Activated CD4-positive, alpha-beta T cell treated with anti-CD3 and anti-CD28 coated beads for 36 hours (primary cell): Measurements from ENCODE around the gene RNF2. TPM values are rescaled to one million over a fixed set of nuclear protein-coding genes. Genes with fewer than 3 reads are reported as not detected.
A peak's percentile ranks its signal among the peaks of the same experiment; 100 is the strongest.

Source experiments
- ATAC-seq: fragments of 200-7000 bp; cut with Tn5 transposase; one replicate; pipeline ENCODE4 v1.10.0; 2021; ENCODE audit warnings: mild to moderate bottlenecking, moderate library complexity
- CTCF ChIA-PET: fragments of 350-600 bp; sonication (Branson Sonifier 250); formaldehyde crosslinking; loops from one replicate; lab custom pipeline; 2021; ENCODE audit warnings: antibody characterized with exemption; lab: Charles Lee
- POLR2A ChIA-PET: fragments of 350-600 bp; sonication (Branson Sonifier 250); formaldehyde crosslinking; loops from one replicate; lab custom pipeline; 2021; ENCODE audit warnings: antibody characterized with exemption, inconsistent platforms; lab: Charles Lee
- DNase-seq: peaks from one replicate; pipeline ENCODE4 v3.0.0-alpha.2; 2020
- H3K27ac Mint-ChIP-seq: one replicate; pipeline ENCODE4 v1.8.0; 2021; ENCODE audit warnings: mixed read lengths
- H3K27me3 Mint-ChIP-seq: one replicate; pipeline ENCODE4 v1.8.0; 2021; ENCODE audit warnings: mixed read lengths
- H3K36me3 Mint-ChIP-seq: one replicate; pipeline ENCODE4 v1.8.0; 2021; ENCODE audit warnings: low read depth, mixed read lengths
- H3K4me1 Mint-ChIP-seq: one replicate; pipeline ENCODE4 v1.8.0; 2021; ENCODE audit warnings: mixed read lengths
- H3K4me3 Mint-ChIP-seq: one replicate; pipeline ENCODE4 v1.8.0; 2021; ENCODE audit warnings: mild to moderate bottlenecking, moderate library complexity, mixed read lengths
- H3K9me3 Mint-ChIP-seq: one replicate; pipeline ENCODE4 v1.8.0; 2021; ENCODE audit warnings: low read depth, mixed read lengths
- intact Hi-C, 2 experiments: fragments of 100-400 bp; cut with DNase I in 1 of 2; cut with micrococcal nuclease in 1 of 2; formaldehyde crosslinking; loops; one replicate each; pipeline versions ENCODE4 v1.14.2 to v1.15.1; 2022 to 2024; cut with DNase I, micrococcal nuclease
- total RNA-seq, 2 experiments: library from RNA; stranded (reverse); gene quantifications; one replicate each; pipeline ENCODE4 v1.2.3, GENCODE V29; 2021

Gene RNF2
- total RNA-seq, 2 experiments from 2014 or later = 19.6 to 23.6 TPM

DNA sequence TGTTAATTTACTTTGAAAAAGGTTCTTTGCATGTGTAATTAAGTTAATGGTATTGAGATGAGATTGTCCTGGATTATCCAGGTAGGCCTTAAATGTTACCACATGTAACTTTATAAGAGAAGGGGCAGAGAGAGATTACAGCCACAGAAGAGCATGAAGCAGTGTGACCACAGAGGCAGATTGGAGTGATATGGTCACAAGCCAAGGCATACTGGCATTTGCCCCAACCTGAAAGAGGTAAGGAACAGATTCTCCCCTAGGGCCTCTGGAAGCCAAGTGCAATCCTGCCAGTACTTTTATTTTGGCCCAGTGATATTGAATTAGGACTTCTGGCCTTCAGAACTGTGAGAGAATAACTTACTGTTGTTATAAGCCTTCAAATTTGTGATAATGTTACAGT lies 23.0 kb downstream of the RNF2 start:
- Mint-ChIP-seq H3K27me3 (no peaks in the 10 kb centered on the region), H3K4me3 (no peak overlapping the region), H3K27ac (no peak overlapping the region), H3K9me3 (peaks cover 6% of the 10 kb centered on the region), H3K4me1 (peaks cover 49% of the 10 kb centered on the region), H3K36me3 (peaks cover 22% of the 10 kb centered on the region)
- DNase-seq (no peak), ATAC-seq (no peak)
- CTCF ChIA-PET = interaction anchor here (0.5 to 1.7 kb wide), 2 partner anchors 7 to 73 kb away, joined by 3 to 4 read pairs; no protein-coding TSS in a partner anchor
- POLR2A ChIA-PET = no interaction called here
- intact Hi-C loops = no loop called here

DNA sequence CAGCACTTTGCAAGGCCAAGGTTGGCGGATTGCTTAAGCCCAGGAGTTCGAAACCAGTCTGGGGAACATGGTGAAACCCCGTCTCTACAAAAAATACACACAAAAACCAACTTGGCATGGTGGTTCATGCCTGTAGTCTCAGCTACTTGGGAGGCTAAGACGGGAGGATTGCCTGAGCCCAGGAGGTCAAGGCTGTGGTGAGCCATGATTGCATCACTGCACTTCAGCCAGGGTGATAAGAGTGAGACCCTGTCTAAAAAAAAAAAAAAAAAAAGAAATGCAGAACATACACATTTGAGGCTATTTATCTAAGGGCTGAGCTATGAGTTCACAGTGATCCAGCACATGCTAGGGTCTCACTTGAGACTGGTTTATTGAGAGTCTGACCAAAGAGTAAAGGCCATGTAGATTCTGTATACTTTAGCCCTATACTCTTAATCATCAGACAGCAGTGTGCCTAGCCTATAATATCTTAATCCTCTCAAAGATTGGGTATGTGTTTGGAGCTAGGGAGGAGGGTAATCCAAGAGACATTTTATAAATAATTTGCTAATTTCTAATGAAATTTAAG lies 23.9 kb downstream of the RNF2 start:
- H3K4me3 Mint-ChIP-seq = no peak overlapping the region
- CTCF ChIA-PET = interaction anchor here (0.7 to 1.7 kb wide), 4 partner anchors 8 to 169 kb away, joined by 3 to 4 read pairs (median 4); no protein-coding TSS in a partner anchor
- DNase-seq (no peak), ATAC-seq (no peak)
- H3K27me3 Mint-ChIP-seq = no peaks in the 10 kb centered on the region
- peaks cover 22% of the 10 kb centered on the region for H3K36me3 Mint-ChIP-seq
- H3K4me1 Mint-ChIP-seq = peaks cover 52% of the 10 kb centered on the region
- H3K27ac Mint-ChIP-seq = no peak overlapping the region
- peaks cover 6% of the 10 kb centered on the region for H3K9me3 Mint-ChIP-seq
- intact Hi-C loops = no loop called here
- POLR2A ChIA-PET = interaction anchor here (0.6 kb wide), 1 partner anchor 502 kb away, joined by 4 read pairs; no protein-coding TSS in a partner anchor

DNA sequence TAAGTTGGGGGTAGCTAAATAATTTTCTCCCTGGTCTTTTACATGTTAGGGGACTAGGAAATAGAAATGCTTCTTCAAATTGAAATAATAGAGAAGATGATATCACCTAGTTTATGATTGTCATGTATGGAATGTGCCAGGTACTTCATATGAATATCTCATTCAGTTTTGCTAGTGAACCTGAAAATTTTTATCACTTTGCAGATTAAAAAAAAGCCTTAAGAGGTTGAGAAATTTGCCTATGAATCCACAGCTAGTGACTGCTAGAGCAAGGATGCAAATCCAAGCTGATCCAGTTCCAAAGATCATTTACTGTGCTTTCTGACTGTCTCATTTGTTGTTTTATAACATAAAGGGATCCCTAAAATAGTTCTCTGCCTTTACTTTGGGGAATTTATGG lies 24.7 kb downstream of the RNF2 start:
- Mint-ChIP-seq H3K9me3 (peaks cover 6% of the 10 kb centered on the region), H3K27ac (no peak overlapping the region), H3K27me3 (no peaks in the 10 kb centered on the region), H3K4me3 (no peak overlapping the region), H3K4me1 (peaks cover 52% of the 10 kb centered on the region), H3K36me3 (peaks cover 19% of the 10 kb centered on the region)
- ATAC-seq (no peak), DNase-seq (no peak)
- intact Hi-C loops = no loop called here
- ChIA-PET CTCF (interaction anchor here (0.7 to 1.7 kb wide), 2 partner anchors 9 to 34 kb away, joined by 3 to 4 read pairs; no protein-coding TSS in a partner anchor), POLR2A (no interaction called here)

DNA sequence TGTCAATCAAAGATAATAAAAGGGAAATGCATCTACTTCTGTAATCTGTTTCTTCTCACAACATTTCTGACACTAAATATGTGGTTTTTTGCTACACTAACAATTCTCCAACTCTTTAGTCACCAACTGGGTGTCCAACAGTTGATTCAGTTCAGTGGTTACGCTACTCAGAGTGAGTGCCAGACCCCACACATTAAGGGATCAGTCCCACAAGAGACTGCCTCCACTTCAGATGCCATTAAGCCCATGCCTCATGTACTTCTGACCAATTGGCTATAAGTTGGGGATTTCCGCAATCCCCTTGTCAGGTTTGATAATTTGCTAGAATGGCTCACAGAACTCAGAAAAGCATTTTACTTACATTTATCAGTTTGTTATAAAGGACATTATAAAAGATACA lies 28.4 kb downstream of the RNF2 start:
- intact Hi-C loops = no loop called here
- Mint-ChIP-seq H3K4me3 (no peak overlapping the region), H3K27me3 (no peaks in the 10 kb centered on the region), H3K9me3 (peaks cover 6% of the 10 kb centered on the region), H3K27ac (no peak overlapping the region), H3K36me3 (peaks cover 10% of the 10 kb centered on the region), H3K4me1 (peaks cover 38% of the 10 kb centered on the region)
- ChIA-PET CTCF (no interaction called here), POLR2A (no interaction called here)
- ATAC-seq (no peak), DNase-seq (no peak)

DNA sequence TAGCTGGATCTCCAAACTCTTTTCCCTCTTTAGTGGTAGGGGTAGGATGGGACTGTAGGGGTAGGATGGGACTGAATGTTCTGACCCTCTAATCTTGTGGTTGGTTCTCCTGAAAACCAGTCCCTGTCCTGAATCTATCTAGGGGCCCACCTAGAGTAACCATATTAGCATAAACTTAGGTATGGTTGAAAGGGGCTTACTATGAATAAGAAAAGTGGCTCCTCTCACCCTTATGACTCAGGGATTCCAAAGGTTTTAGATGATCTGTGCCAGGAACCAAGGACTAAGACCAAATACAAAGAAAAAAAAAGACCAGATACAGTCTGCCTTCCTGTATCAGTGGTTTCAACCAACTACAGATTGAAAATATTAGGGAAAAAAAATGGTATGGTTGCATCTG lies 28.9 kb downstream of the RNF2 start:
- DNase-seq (no peak), ATAC-seq (peak; percentile 23)
- ChIA-PET CTCF (interaction anchor here (0.8 kb wide), 1 partner anchor 244 kb away, joined by 3 read pairs; no protein-coding TSS in a partner anchor), POLR2A (no interaction called here)
- no peak overlapping the region for H3K4me3 Mint-ChIP-seq
- H3K9me3 Mint-ChIP-seq = peaks cover 6% of the 10 kb centered on the region
- peaks cover 36% of the 10 kb centered on the region for H3K4me1 Mint-ChIP-seq
- H3K27ac Mint-ChIP-seq = no peak overlapping the region
- no peaks in the 10 kb centered on the region for H3K27me3 Mint-ChIP-seq
- peaks cover 10% of the 10 kb centered on the region for H3K36me3 Mint-ChIP-seq
- intact Hi-C loops = no loop called here

GRCh38 chr1:185075476-185075875 lies 30.1 kb downstream of the RNF2 start:
- CTCF ChIA-PET = interaction anchor here (0.6 kb wide), 1 partner anchor 33 kb away, joined by 3 read pairs; no protein-coding TSS in a partner anchor
- DNase-seq = no peak
- Mint-ChIP-seq H3K4me1 (peaks cover 36% of the 10 kb centered on the region), H3K27me3 (no peaks in the 10 kb centered on the region), H3K9me3 (peaks cover 6% of the 10 kb centered on the region), H3K27ac (no peak overlapping the region), H3K36me3 (peaks cover 10% of the 10 kb centered on the region), H3K4me3 (no peak overlapping the region)
- POLR2A ChIA-PET = no interaction called here
- intact Hi-C loops = no loop called here
- ATAC-seq = no peak

- H3K9me3 Mint-ChIP-seq = no peaks in the 10 kb centered on the region
- no peak for ATAC-seq
- intact Hi-C loops = no loop called here
- no peak overlapping the region for H3K27ac Mint-ChIP-seq
- POLR2A ChIA-PET = no interaction called here
- no peak for DNase-seq
- H3K27me3 Mint-ChIP-seq = no peaks in the 10 kb centered on the region
- peaks cover 3% of the 10 kb centered on the region for H3K36me3 Mint-ChIP-seq
- H3K4me1 Mint-ChIP-seq = peaks cover 21% of the 10 kb centered on the region
- CTCF ChIA-PET = no interaction called here
- H3K4me3 Mint-ChIP-seq = no peak overlapping the region
Measured at GRCh38 chr1:185077374-185077773, 32.0 kb downstream of the RNF2 start.

GRCh38 chr1:185080422-185080821 lies 35.1 kb downstream of the RNF2 start:
- POLR2A ChIA-PET = no interaction called here
- no peak overlapping the region for H3K27ac Mint-ChIP-seq

GRCh38 chr1:185083818-185084217 lies 38.5 kb downstream of the RNF2 start:
- no peak for ATAC-seq
- ChIA-PET CTCF (no interaction called here), POLR2A (interaction anchor here (0.6 kb wide), 1 partner anchor 29 kb away, joined by 8 read pairs; no protein-coding TSS in a partner anchor)
- intact Hi-C loops = no loop called here
- Mint-ChIP-seq H3K4me1 (peaks cover 14% of the 10 kb centered on the region), H3K27me3 (no peaks in the 10 kb centered on the region), H3K9me3 (no peaks in the 10 kb centered on the region), H3K4me3 (no peak overlapping the region), H3K36me3 (peaks cover 27% of the 10 kb centered on the region), H3K27ac (no peak overlapping the region)
- DNase-seq = no peak

More at GRCh38 chr1:185080422-185080821, 35.1 kb downstream of the RNF2 start:
- intact Hi-C loops = no loop called here
- Mint-ChIP-seq H3K36me3 (peaks cover 5% of the 10 kb centered on the region), H3K27me3 (no peaks in the 10 kb centered on the region), H3K4me3 (no peak overlapping the region), H3K4me1 (peaks cover 14% of the 10 kb centered on the region), H3K9me3 (no peaks in the 10 kb centered on the region)
- ATAC-seq (no peak), DNase-seq (no peak)
- CTCF ChIA-PET = no interaction called here

GRCh38 chr1:185087101-185087500 lies 41.7 kb downstream of the RNF2 start:
- DNase-seq (no peak), ATAC-seq (no peak)
- POLR2A ChIA-PET = no interaction called here
- H3K36me3 Mint-ChIP-seq = peaks cover 34% of the 10 kb centered on the region
- intact Hi-C loops = no loop called here
- no peaks in the 10 kb centered on the region for H3K9me3 Mint-ChIP-seq
- H3K4me1 Mint-ChIP-seq = peaks cover 14% of the 10 kb centered on the region
- CTCF ChIA-PET = interaction anchor here (0.7 kb wide), 1 partner anchor 153 kb away, joined by 4 read pairs; no protein-coding TSS in a partner anchor
- no peak overlapping the region for H3K27ac Mint-ChIP-seq
- H3K4me3 Mint-ChIP-seq = no peak overlapping the region
- H3K27me3 Mint-ChIP-seq = no peaks in the 10 kb centered on the region

GRCh38 chr1:185087746-185088145 lies 42.4 kb downstream of the RNF2 start:
- ChIA-PET POLR2A (no interaction called here), CTCF (no interaction called here)
- DNase-seq = no peak
- peaks cover 14% of the 10 kb centered on the region for H3K4me1 Mint-ChIP-seq
- no peak overlapping the region for H3K27ac Mint-ChIP-seq
- no peak overlapping the region for H3K4me3 Mint-ChIP-seq
- intact Hi-C loops = no loop called here
- H3K36me3 Mint-ChIP-seq = peaks cover 35% of the 10 kb centered on the region
- H3K27me3 Mint-ChIP-seq = no peaks in the 10 kb centered on the region
- H3K9me3 Mint-ChIP-seq = no peaks in the 10 kb centered on the region
- no peak for ATAC-seq

GRCh38 chr1:185091480-185091879 lies 46.1 kb downstream of the RNF2 start:
- Mint-ChIP-seq H3K4me1 (no peaks in the 10 kb centered on the region), H3K27me3 (no peaks in the 10 kb centered on the region), H3K36me3 (peaks cover 44% of the 10 kb centered on the region), H3K27ac (no peak overlapping the region), H3K4me3 (no peak overlapping the region), H3K9me3 (no peaks in the 10 kb centered on the region)
- ChIA-PET POLR2A (no interaction called here), CTCF (interaction anchor here (0.6 to 1.1 kb wide), 2 partner anchors 14 to 538 kb away, joined by 3 read pairs; no protein-coding TSS in a partner anchor)
- ATAC-seq (no peak), DNase-seq (no peak)
- intact Hi-C loops = no loop called here
